Kasumi-1 (cell line): Measurements from ENCODE around the gene ZPR1.
"Not testable (repeated sequence)": the region's sequence is repeated elsewhere in the genome, so short reads cannot be mapped to it uniquely, and the experiment has no call there.

Source experiments
- DNase-seq, 2 experiments: peaks; one replicate each; lab custom pipeline; 2025; lab: John Stamatoyannopoulos, UW

ZPR1 gene

GRCh38 chr11:116823031-116823843, 35.4 kb upstream of the ZPR1 start, which contains the start of gene APOA4:
TSS of gene APOA4 (minus strand) at chr11:116823304. CDS start at chr11:116823191, 113 bp downstream.
- no peak for DNase-seq

GRCh38 chr11:116822575-116822974, 34.8 kb upstream of the ZPR1 start:
- DNase-seq = no peak

- no peak for DNase-seq
Observed at GRCh38 chr11:116821050-116821918, 33.5 kb upstream of the ZPR1 start.

GRCh38 chr11:116819049-116819448, 31.2 kb upstream of the ZPR1 start:
- no peak for DNase-seq

GRCh38 chr11:116814502-116814901, 26.7 kb upstream of the ZPR1 start:
- DNase-seq = no peak

GRCh38 chr11:116813781-116814471, 26.1 kb upstream of the ZPR1 start:
- DNase-seq = no peak

GRCh38 chr11:116813170-116813569, 25.3 kb upstream of the ZPR1 start:
- DNase-seq = no peak

- no peak for DNase-seq
Observed at GRCh38 chr11:116812109-116812508, 24.3 kb upstream of the ZPR1 start.

- DNase-seq = no peak
Observed at GRCh38 chr11:116811194-116811593, 23.4 kb upstream of the ZPR1 start.

GRCh38 chr11:116808262-116809175, 20.7 kb upstream of the ZPR1 start:
- DNase-seq = no peak

- DNase-seq = no peak
Observed at GRCh38 chr11:116807601-116808261, 19.9 kb upstream of the ZPR1 start.

- DNase-seq = no peak
Observed at GRCh38 chr11:116804001-116804400, 16.2 kb upstream of the ZPR1 start.

- not testable (repeated sequence) for DNase-seq
Observed at GRCh38 chr11:116801662-116802061, 13.8 kb upstream of the ZPR1 start.

GRCh38 chr11:116800610-116801009, 12.8 kb upstream of the ZPR1 start:
- no peak for DNase-seq

- DNase-seq = no peak
Observed at GRCh38 chr11:116798368-116798767, 10.5 kb upstream of the ZPR1 start.

- DNase-seq = no peak
Observed at GRCh38 chr11:116797816-116798215, 10.0 kb upstream of the ZPR1 start.

GRCh38 chr11:116796548-116796947, 8.7 kb upstream of the ZPR1 start:
- no peak for DNase-seq

GRCh38 chr11:116794851-116795250, 7.0 kb upstream of the ZPR1 start:
- DNase-seq = no peak

- DNase-seq = peak; percentile 44 to 65
Observed at GRCh38 chr11:116793772-116794097, 5.9 kb upstream of the ZPR1 start.

- peak; percentile 44 to 58 for DNase-seq
Observed at GRCh38 chr11:116792869-116793771, 5.3 kb upstream of the ZPR1 start.
